ENCODE measurements around the gene UGT1A9.

The UGT1A9 gene

DNA sequence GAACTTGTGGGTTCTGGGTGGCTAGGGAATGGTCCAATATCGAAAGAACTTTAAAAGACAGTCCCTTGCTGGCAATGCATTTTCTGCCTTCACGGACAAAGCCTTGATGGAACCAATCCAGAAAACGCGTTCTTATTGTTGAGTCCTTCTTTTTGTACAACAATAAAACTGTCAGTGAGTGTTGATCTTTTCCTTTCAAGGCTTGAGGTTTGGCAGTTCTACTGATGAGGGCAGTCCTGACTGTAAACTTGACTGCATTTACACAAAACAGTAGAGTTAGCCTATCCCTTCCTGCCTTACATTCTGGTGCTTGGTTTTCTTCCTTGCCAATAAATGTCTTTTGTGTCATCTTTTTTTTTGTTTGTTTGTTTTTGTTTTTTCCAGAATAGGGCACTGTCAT, 7.5 kb downstream of the UGT1A9 start:
- TF ChIP-seq, protein P1, sequence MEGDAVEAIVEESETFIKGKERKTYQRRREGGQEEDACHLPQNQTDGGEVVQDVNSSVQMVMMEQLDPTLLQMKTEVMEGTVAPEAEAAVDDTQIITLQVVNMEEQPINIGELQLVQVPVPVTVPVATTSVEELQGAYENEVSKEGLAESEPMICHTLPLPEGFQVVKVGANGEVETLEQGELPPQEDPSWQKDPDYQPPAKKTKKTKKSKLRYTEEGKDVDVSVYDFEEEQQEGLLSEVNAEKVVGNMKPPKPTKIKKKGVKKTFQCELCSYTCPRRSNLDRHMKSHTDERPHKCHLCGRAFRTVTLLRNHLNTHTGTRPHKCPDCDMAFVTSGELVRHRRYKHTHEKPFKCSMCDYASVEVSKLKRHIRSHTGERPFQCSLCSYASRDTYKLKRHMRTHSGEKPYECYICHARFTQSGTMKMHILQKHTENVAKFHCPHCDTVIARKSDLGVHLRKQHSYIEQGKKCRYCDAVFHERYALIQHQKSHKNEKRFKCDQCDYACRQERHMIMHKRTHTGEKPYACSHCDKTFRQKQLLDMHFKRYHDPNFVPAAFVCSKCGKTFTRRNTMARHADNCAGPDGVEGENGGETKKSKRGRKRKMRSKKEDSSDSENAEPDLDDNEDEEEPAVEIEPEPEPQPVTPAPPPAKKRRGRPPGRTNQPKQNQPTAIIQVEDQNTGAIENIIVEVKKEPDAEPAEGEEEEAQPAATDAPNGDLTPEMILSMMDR (conservative IDR thresholded peaks at IDR 0.05; ENCODE audit: control insufficient read depth, insufficient read depth, low read depth, low read length): no peak
- no peak for DNase-seq (ENCODE audit: low read depth)
- no peak overlapping the region for H3K4me3 ChIP-seq (ENCODE audit: control insufficient read depth, low read depth, low read length)

DNA sequence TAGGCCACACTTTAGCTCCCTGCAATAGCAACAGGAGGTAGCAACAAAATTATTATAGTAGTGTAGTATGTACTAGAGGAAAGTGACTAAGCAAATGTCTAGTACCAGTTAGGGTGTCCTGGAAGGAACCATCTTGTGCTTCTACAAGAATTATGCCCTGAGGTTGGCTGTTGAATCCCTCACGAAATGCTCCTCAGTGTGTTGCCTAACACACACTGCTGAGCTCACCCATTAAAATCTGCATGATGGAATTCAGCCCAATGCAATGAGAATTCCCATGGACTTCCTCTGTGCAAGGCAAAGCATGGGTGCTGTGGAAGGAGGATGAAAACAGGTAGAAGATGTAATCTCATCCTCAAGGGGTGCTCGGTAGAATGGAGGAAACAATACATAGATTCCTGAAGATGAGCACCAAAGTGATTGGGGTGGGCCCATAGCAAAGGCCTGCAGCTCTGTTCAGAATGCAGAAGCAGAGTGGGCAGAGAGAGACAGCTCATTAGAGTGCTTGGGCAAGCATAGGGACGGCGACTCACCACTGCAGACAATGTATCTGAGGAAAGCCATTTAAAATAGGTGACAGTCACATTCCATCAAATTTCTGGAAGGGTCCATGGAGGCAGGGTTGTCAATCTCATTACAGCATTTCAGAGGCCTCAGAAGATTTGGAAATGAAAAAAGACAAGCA, 8.8 kb downstream of the UGT1A9 start:
- TF ChIP-seq, protein P1 (conservative IDR thresholded peaks at IDR 0.05; ENCODE audit: control insufficient read depth, insufficient read depth, low read depth, low read length): no peak
- no peak for DNase-seq (ENCODE audit: low read depth)
- H3K4me3 ChIP-seq (ENCODE audit: control insufficient read depth, low read depth, low read length): no peak overlapping the region

DNA sequence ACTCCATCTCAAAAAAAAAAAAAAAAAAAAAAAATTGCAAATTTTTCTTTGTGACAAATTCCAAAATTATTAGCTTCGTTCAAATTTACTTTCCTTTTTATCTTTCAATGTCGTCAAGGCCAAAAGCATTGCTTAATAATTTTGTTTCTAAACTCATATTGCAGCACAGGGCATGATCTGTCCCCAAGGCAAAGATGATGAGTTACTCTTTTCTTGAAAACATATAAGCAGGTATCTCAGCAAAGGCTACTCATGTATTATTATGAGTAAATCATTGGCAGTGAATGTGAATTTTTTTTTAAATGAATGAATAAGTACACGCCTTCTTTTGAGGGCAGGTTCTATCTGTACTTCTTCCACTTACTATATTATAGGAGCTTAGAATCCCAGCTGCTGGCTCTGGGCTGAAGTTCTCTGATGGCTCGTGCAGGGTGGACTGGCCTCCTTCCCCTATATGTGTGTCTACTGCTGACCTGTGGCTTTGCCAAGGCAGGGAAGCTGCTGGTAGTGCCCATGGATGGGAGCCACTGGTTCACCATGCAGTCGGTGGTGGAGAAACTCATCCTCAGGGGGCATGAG, 9.9 kb downstream of the UGT1A9 start, which contains the start of gene UGT1A7:
TSS of gene UGT1A7 (plus strand) at position 381 of the 579 bp plus-strand sequence. CDS start at position 418, 37 bp downstream.
- H3K4me3 ChIP-seq (ENCODE audit: control insufficient read depth, low read depth, low read length): no peak within 1 kb of the TSS
- TF ChIP-seq, protein P1 (conservative IDR thresholded peaks at IDR 0.05; ENCODE audit: control insufficient read depth, insufficient read depth, low read depth, low read length): no peak
- no peak for DNase-seq (ENCODE audit: low read depth)

DNA sequence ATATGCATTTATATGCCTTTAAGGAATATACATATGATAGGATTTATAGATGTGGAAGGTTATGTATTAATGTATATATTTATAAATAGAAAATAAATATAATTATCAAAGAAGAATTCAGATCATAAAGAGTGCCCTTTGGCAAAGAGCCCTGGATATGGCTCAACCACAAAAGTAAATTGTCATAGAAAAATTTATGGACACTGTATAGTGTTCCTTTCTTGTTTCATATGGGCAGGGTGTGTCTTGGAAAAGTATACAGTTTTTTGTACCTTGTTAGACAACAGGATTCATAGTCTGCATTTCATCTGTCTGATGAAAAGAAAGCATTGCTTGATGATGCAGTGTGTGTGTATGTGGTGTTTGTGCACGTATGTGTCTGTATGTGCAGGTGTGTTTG, 12.9 kb downstream of the UGT1A9 start:
- H3K4me3 ChIP-seq (ENCODE audit: control insufficient read depth, low read depth, low read length): no peak overlapping the region
- no peak for DNase-seq (ENCODE audit: low read depth)
- TF ChIP-seq, protein P1 (conservative IDR thresholded peaks at IDR 0.05; ENCODE audit: control insufficient read depth, insufficient read depth, low read depth, low read length): no peak

DNA sequence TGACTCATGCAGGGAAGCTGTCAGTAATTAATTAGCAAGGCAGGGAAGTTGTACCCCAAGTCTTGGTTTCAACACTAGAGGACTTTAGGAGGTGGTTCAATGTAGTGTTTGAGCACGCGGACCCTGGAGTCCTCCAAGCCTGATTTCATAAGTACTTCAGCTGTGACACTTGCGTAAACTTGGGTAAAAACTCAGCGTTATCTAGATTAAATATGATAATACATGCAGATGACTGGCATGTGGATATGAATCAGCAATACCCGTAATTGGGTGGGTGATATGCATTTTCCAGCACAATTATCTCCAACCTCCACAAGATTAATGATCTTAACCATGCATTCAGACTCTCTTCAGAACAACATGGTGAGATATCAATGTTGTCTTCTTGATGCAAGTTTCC, 15.2 kb downstream of the UGT1A9 start:
- no peak for DNase-seq (ENCODE audit: low read depth)
- H3K4me3 ChIP-seq (ENCODE audit: control insufficient read depth, low read depth, low read length): no peak overlapping the region
- TF ChIP-seq, protein P1 (conservative IDR thresholded peaks at IDR 0.05; ENCODE audit: control insufficient read depth, insufficient read depth, low read depth, low read length): no peak

DNA sequence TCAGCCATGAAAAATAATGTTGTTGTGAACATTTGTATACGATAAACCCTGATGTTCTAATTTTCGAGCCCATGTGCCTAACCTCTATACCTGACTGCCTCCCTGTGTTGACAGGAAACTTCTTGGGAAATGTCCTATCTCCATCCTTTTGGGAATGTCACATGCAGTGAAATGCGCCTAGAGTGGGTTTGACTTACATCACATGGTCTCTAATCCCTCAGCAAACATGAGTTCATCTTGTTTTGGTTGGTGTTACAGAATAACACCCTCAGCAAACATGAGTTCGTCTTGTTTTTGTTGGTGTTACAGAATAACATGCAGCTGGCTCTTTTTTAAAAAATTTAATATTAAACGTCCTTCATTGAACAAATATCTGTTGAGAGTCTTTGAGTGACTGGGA, 16.6 kb downstream of the UGT1A9 start:
- H3K4me3 ChIP-seq (ENCODE audit: control insufficient read depth, low read depth, low read length): no peak overlapping the region
- DNase-seq (ENCODE audit: low read depth): no peak
- TF ChIP-seq, protein P1 (conservative IDR thresholded peaks at IDR 0.05; ENCODE audit: control insufficient read depth, insufficient read depth, low read depth, low read length): no peak
